Measurements from ENCODE around the gene CARD9.

Gene CARD9

DNA sequence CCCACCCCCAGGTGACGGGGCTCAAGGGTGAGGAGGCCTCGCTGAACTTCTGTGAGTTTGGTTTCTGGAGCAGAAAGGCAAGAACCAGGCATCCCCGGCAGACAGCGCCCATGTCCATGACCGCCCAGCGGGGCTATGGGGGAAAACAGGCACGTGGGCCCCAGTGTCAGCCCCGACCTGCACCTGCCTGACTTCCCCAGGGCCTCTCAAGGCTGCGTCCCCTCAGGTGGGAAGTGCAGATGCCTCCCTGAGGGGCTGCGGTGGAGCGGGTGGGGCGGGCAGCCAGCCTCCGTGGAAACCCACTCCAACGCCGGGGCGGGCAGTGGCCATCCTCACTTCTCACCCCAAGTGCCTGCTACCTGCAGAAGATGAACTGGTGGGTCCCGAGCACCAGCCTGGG lies 6.9 kb upstream of the CARD9 start:
- no peak for DNase-seq (ENCODE audit: low read depth)

DNA sequence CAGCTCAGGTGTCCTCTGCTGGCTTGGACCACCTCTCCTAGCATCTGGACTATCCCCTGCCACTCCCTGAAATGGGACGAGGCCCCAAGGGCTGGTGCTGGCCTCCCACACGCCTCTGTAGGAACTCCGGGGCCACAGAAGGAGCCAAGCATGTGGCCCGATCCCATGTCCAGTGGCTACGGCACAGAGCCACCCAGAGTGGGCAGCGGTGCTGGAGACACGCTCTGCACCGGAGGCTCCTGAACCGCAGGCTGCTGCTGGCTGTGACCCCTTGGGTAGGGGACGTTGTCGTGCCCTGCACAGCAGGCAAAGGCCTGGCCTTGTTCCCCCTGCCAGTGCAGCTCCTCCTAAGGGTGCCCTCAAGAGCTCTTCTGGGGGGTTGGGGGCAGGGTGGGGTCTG lies 6.4 kb upstream of the CARD9 start:
- DNase-seq (ENCODE audit: low read depth) = no peak

DNA sequence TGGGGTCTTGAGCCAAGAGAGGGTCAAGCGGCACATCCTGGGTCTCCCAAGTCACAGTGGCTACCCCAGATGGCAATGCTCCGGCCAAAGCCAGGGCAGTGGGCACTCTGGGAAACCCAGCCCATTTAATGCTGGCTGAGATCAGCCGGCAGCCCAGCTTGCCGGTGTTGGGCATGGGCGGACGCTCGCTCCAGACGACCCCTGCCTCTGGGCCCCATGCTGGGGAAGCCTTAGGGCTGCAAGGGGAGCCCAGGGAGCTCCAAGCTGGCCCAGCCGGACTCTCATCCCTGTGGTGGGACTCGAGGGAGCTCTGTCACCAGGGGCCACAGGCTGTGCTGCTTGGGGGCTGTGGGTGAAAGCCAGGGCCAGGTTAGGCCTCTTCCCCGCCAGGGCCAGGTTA lies 5.9 kb upstream of the CARD9 start:
- no peak for DNase-seq (ENCODE audit: low read depth)

DNA sequence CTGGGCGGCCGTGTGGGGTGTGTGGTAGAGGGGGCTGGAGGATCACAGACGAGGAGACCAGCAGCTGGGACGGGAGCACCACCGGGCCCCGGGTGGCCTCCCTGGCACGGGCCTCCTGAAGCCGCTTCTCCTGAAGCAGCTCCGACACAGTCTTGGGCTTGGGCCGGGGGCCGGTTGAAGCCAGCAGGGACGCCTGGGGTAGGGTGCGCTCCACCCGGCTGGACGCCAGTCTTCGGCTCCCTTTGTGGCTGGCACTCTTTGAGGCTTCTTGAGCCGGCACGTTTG lies 5.5 kb upstream of the CARD9 start:
- no peak for DNase-seq (ENCODE audit: low read depth)

DNA sequence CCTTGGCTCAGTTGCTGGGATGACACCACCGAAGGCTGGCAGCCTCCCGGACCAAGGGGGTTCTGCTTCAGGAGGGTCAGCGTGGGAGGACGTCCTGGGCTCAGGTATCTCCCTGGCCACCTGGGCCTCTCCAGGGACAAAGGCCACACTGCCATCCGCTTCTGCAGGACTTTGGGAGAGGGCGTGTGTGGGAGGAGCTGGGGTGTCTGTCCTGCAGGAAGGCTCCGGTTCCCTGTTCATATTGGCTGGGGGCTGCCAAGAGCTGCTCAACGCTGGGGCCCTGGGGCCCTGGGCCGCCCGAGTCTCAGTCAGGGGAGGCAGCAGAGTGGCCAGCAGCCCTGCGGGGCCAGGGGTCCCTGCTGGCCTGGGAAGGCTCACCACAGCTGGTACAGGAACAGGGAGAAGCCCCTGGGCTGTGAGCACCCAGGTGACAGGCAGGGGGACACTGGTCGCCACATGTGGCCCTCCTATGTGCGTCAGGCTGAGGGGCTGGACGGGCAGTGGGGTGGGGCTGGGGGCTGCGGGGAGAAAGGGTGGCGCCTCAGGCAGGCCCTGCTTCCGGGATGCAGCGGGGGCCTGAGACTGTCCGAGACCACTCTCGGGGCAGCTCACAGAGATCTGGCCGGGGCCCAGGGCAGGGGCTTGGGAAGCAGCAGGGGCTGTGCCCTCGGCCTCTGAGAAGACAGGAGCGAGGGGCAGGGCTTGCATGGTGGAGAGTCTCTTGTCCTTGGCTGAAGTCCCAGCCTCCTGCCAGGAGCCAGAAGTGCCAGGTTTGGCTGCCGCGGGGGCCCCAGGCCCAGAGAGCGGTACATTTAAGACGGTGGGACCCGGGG lies 4.9 kb upstream of the CARD9 start:
- no peak for DNase-seq (ENCODE audit: low read depth)

DNA sequence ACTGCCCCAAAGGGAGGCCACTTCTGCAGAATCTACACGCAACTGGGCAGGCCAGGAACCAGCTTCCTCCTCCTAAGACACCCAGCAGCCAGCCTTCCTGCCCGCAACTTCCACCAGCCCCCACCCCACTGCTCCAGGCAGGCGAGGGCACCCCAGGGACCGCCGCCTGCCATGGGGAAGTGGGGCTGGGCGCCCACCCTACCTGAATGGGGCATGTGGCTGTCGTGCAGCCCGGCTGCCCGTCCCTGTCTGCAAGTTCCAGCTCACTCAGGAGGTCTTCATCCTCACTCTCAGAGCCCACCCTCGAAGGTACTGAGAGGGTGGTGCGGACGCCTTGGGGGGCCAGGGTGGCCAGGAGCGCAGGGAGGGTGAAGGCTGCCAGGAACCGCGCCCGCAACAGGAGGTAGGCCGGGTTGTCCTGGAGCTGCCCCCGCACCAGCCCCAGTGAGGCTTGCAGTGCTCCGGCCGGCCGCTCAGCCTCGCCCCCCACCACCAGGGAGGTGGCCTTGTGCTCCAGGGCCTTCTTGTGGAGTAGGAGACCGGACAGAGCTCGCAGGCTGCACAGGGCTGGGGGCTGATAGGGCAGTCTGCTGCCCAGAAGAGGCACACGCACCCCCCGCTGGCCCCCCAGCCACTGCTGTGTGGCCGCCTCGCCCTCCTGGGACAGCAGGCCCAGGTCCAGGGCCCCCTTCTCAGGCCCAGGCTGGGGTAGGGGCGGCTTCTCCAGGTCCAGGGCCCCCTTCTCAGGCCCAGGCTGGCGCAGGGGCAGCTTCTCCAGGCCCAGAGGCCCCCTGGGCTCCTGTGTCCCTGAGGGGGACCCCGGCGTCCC lies 4.1 kb upstream of the CARD9 start:
- no peak for DNase-seq (ENCODE audit: low read depth)

DNA sequence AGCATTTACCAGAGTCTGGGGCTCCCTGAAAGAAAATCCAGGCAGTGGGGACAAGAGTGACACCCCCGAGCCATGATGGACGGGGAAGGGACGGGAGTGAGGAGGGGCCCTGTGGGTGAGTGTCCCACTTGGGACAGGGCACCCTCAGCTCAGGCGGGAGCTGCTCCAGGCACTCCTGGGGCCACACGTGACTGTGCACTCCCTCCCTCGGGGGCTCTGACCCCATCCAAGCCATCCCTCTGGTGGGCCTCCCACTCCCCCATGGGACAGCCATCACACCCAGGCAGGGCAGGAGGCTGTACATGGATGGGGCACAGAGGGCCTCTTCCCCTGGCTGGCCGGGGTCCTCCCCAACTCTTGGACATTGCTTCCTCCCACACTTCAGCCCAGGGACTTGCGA lies 3.0 kb upstream of the CARD9 start:
- no peak for DNase-seq (ENCODE audit: low read depth)

DNA sequence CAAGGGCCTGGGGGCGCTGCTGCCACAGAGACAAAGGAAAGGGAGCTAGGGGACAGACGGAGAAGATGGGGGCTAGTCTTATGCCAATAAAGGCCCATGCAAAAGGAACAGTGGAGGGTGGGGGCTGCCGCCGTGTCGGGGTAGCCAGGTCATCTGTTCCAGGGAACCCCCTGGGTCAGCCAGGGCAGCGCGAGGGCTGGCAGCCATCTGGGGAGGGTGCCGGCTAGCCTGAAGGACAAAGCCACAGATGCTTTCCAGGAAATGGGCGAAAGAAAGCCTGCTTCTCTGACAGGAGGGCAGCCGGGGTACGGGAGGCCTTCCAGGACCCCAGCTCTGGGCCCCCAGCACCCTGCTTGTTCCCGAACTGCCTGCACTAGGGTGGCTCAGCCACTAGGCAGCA lies 1.6 kb upstream of the CARD9 start:
- DNase-seq (ENCODE audit: low read depth) = no peak

DNA sequence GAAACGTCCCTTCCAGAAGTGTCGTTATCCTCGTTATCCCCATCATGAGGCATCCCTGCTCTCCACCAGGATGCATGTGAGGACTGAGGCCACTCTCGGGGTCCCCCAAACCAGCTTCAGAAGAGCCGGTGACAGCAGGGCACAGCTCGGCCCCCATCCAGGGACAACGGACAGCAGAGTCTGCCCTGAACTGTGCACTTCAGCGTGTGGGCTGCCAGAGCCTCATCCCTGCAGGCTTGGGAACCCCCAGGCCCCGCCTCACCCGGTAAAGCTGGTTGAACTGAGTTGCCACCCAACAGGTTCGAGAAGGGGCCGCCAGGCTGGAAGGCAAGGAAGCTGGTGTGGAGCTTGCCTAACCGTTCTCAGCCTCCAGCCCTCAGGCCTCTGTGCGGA lies 710 bp upstream of the CARD9 start:
- DNase-seq (ENCODE audit: low read depth) = no peak

DNA sequence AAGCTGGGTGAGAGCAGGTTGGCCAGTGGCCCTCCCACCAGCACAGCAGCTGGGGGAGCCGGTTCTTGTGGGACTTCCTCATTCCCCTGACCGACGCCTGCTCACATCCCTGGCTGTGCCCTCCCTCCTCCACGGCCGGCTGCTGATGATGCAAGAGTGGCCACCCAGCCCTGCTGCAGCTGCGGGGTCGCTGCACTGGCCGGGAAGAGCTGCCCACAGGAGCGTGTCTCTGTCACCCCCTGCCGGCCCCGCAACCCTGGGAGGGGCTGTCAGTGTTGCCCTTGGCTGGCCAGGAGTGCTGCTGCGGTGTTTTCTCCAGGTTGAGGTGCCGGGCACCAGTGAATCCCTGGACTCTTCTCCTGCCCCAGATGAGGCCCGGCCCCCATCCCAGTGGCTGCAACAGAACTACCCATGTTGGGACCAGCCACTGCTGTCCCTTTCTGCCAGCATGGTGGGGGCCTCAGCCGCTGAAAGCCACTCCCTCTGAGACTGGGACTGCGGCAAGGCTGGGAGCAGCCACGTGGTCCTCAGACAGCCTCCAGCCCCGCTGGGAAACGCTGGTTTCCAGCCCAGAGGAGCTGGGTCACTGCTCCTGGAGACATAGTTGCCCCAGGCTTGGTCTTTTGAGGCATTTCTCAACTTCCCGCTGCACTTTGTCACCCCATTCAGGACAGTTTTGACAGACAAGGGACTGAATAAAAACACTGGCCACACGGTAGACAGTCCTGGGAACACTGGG lies 739 bp downstream of the CARD9 start:
- no peak for DNase-seq (ENCODE audit: low read depth)

DNA sequence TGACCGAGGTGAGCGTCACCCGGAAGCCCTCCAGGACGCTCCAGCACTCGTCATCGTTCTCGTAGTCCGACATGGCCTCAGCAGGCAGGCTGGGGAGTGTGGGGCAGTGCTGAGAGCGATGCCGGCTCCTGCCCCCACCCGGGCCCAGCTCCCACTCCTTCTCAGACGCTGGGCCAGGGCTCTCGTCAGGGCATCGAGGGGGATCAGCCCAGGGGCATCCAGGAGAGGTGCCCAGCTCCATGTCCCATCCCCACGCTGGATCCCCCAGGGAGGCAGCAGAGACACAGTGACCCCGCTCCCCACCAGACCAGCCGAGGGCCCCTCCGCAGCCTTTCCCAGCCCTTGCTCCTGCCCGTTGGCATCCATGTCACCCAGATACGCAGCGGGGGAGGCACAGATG lies 1.5 kb downstream of the CARD9 start:
- no peak for DNase-seq (ENCODE audit: low read depth)

DNA sequence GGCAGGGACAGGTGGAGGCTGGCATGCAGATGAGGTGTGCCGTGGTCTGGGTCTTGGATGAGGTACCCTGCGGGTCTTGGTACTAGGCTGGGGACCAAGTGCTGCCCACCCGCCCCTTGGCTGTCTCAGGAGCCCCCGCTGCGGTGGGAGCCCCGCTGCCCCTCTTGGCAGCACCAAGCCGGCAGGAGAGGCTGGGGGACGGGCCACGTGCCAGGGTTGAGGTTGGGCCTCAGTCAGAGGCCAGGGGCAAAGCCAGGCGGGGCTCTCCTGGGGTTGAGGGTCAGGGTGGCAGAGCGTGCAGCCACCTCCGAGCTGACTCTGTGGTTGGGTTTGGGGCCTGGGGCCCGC lies 2.0 kb downstream of the CARD9 start:
- no peak for DNase-seq (ENCODE audit: low read depth)

DNA sequence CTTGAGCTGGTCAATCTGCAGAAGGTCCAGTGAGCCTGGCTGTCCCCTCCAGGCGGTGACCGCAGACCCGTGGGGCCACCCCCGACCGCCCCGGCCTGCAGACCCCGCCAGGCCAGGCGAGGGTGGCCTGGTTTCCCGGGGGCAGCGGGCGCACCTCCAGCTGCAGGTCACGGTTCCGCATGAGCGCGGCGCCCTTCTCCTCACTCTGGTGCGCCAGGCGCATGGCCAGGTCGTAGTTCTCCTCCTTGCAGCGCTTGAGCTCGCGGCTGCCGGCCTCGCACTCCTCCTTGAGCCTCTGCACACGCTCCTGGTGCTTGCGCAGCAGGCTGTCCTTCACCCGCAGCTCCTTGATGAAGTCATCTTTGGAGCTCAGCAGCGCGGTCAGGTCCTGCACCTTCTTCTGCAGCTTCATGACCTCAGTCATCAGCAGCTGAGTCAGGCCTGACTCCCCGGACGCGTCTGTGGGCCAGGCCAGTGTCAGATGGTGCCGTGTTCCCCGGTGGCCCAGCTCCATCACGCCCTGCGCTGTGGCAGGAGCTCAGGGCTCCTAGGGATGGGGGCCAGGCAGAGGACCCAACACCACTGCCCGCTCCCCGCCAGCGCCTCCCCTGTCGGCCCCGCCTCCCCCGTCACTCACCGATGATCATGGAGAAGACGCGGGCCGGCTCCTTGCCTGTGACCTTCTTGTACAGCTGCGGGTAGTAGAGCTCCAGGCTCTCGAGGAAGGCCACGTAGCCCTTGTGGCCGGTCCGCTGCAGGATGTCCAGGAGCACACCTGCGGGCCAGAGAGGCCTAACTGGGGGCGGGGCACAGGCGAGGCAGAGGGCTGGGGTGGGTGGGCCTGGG lies 2.6 kb downstream of the CARD9 start:
- DNase-seq (ENCODE audit: low read depth) = no peak

DNA sequence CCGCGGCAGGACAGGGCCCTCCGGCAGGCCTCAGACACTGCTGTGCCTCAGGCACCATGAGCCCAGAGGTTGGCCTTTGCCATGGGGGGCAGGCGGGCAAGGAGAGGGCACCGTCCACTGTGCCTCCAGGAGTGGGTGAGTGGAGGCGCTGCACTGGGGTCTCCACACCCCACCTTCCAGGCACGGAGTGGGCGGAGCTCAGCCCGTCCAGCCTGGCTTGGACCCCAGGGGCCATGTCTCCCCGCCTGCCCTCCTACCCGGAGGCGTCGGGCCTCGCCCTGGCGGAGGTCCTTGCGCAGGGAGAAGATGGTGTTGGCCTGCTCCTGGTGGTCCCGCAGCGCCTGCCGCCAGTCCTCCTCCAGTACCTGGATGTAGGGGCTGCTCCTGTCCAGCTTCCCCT lies 3.4 kb downstream of the CARD9 start:
- no peak for DNase-seq (ENCODE audit: low read depth)

DNA sequence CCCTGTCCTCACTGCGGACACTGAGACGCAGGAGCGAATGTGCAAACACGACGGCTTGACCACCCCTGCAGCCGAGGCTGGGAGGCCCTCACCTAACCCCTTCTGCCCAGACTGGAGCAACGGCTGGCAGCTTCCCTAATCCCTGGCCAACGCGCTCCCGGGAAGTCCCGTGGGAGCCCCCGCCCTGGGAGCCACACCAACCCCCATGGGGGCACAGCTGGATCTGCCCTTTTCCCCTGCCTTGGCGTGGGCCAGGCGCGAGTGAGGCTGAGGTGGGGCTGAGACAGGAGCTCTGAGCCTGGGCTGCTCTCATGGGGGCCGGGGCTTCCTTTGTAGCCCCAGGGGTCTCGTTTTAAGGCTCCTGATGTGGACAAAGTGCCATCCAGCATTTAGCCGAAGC lies 5.3 kb downstream of the CARD9 start:
- no peak for DNase-seq (ENCODE audit: low read depth)

DNA sequence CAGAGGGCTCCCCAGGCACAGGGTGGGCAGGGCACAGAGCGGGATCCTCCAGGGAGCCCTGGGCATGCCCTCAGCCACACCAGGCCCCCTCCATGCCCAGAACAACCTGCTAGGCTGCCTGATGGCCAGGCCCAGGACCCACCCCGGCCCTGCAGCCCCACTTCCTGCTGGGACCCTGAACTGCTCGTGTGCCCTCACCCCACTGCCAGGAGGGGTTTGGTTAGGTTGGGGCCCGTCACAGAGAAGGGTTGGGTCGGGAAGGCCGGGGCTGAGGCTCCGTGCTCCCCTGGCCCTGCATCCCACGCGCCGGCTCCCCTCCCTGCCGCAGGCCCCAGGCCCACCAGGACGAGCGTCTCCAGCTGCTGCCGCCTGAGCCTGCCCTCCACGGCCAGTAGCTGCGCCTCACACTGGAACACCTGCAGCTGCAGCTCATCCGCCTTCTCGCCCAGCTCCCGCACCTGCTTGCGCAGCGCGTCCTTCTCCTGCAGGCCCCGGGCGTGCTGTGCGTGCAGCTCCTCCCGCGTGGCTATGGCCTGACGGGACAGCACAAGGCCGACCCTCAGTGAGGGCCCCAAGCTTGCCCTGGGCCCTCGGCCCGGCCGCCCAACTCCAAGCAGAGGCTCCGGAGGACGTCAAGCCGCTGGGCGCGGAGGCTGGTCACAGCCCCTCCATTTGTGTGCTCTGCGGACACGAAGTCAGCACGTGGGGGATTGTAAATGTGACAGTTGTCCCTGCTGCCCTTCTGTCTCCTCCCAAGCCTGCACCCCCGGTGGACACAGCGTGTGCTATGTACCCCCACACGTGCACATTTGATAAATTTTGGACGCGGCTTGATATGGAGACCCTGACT lies 5.9 kb downstream of the CARD9 start:
- DNase-seq (ENCODE audit: low read depth) = no peak

DNA sequence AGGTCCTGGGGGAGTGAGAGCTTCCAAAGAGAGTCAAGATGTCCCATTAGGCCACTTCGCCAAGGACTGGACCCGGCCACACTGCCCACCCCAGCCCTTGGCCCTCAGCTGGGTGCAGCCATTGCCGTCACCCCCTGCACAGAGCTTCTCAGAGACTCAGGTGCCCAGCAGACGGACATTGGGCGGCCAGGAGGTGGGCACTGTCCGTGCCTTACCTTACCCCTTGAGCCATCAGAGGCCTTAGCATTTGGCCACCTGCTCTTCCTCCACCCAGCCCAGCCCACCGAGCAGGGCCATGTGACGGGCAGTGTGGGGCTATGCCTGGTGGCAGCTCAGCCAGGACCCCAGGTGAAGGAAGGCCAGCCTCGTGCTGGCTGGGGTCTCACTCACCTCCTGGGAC lies 6.6 kb downstream of the CARD9 start:
- no peak for DNase-seq (ENCODE audit: low read depth)

DNA sequence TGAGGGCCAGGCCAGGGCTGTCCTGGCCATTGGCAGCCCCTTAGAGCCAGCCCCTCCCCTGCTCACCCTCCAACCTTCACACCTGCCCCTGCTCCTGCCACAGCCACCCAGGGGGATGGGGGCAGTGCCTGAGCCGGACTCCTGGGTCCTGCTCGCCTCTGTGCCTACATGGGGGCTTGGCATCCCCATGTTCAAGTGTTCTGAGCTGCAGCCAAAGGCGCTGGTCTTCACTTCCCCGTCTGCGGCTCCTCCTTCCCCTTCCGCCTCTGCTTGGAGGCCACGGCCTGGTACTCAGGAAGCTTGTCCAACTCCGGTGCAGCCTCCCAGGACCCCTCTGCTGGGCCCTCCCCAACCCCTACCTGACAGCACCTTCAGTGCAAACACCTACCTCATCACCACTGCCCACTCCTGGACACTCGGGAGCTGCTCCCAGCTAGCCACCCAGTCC lies 7.7 kb downstream of the CARD9 start:
- no peak for DNase-seq (ENCODE audit: low read depth)

DNA sequence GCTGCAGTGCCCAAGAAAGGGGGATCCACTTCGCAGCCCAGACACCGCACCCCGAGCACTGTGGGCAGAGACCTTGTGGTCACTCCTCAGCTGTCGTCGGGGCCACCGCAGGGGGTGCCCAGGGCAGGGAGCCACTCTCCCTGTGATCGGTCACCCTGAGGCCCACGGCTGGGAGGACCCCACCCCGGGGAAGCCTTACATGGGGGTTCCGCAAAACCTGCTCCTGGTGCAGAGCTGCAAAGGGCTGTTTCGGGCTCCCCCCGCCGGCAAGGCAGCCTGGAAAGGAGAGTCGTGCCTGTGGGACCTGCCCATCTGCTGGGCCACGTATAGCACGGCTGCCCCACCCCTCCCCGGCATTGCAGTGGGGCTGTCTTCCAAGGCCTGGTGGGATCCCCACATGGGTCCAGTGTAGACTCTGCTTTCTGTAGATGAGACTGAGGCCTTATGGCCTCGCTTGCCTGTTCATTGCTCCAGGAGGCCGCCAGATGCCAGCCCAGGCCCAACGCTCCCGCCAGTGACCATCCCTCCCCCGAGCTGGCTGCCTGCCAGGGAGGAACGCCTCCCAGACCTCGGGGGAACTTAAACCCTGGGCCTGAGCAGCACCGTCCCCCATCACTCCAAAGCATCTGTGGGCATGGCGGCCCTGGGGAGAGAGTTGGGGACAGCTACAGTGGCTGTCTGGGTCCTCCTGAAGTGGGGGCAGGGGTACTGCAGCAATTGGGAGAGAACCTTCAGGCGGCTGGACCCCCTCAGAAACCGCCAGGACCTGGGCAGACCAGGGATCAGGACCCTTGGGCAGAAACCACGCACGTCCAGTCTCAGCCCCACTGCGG lies 8.3 kb downstream of the CARD9 start:
- DNase-seq (ENCODE audit: low read depth) = no peak

Measured in stimulated activated CD8-positive, alpha-beta memory T cell treated with anti-CD3 and anti-CD28 coated beads, Interleukin-12 subunit alpha, Interleukin-12 subunit beta, amount 100 ng/mL, for 4 hours (primary cell).